Measurements from ENCODE around the gene AGFG1. TPM values are rescaled to one million over a fixed set of nuclear protein-coding genes. Genes with fewer than 3 reads are reported as not detected.

Gene AGFG1
- total RNA-seq, 4 donors from 2014 or later = 41.0 to 60.3 (median 55.0) TPM

GRCh38 chr2:227579791-227580190 is 107.8 kb downstream of the AGFG1 start:
- no peak overlapping the region for H3K27ac ChIP-seq
- no peaks in the 10 kb centered on the region for H3K4me1 ChIP-seq
- no peaks in the 10 kb centered on the region for H3K27me3 ChIP-seq
- no peaks in the 10 kb centered on the region for H3K36me3 ChIP-seq
- 100% methylated on average over 1 of the region's 1 CpG for WGBS
- DNase-seq (ENCODE audit: low spot score in 2 of 2) = no peak
- TF ChIP-seq EP300 (IDR thresholded peaks at IDR 0.05) (no peak), CTCF (IDR thresholded peaks at IDR 0.05) (no peak), POLR2AphosphoS5 (IDR thresholded peaks at IDR 0.05) (no peak), POLR2A (IDR thresholded peaks at IDR 0.05) (no peak)
- no peak overlapping the region for H3K4me3 ChIP-seq
- H3K9me3 ChIP-seq = peaks cover 17% of the 10 kb centered on the region

DNA sequence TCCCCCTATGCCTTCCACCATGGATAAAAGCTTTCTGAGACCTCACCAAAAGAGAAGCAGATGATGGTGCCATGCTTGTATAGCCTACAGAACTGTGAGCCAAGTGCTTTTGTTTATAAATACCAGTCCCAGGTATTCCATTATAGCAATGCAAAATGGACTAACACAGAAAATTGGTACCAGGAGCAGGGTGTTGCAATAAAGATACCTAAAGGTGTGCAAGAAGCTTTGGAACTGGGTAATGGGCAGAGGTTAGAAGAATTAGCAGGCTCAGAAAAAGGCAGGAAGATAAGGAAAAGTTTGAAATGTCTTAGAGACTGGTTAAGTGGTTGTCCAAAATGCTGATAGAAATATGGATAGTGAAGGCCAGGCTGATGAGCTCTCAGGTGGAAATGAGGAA is 110.4 kb downstream of the AGFG1 start:
- Histone ChIP-seq H3K4me3 (no peak overlapping the region), H3K27me3 (no peaks in the 10 kb centered on the region), H3K27ac (no peak overlapping the region), H3K9me3 (peaks cover 17% of the 10 kb centered on the region), H3K4me1 (no peaks in the 10 kb centered on the region), H3K36me3 (no peaks in the 10 kb centered on the region)
- TF ChIP-seq CTCF (IDR thresholded peaks at IDR 0.05) (no peak), EP300 (IDR thresholded peaks at IDR 0.05) (no peak), POLR2A (IDR thresholded peaks at IDR 0.05) (no peak)
- no peak for DNase-seq (ENCODE audit: low spot score in 2 of 2)

DNA sequence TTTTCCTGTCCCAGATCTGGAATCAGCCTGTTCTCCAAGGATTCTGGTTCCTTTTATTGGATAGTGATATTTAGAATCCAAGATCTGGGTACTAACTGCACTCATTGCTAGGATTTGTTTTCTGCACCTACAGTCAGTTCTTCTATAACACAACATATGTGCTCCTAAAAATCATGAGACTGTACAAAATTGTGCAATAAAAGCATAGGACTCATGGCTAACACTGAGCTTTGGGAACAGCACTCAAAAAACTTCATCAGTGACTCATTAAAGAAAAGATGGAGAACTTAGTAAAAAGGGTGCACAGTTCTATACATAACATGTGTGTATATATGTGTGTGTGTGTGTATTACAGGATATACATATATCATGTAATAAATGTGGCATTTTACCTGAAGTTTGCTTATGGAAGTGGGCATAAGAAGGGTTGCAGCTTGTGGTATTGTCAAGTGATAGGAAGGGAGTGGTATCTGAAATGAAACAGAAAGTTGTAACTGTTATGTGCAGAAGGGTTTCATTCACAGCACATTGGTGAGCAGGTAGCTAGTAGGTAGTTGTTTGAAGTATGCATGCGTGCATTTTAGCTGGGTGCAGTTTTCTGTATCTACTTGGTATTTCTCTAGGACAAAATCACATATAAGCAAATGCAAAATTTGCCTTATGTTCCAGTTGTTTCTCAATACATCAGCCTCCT is 120.9 kb downstream of the AGFG1 start:
- no peaks in the 10 kb centered on the region for H3K27me3 ChIP-seq
- no peak overlapping the region for H3K27ac ChIP-seq
- H3K9me3 ChIP-seq = no peaks in the 10 kb centered on the region
- no peak for TF ChIP-seq CTCF (IDR thresholded peaks at IDR 0.05)
- TF ChIP-seq POLR2A (IDR thresholded peaks at IDR 0.05) = no peak
- TF ChIP-seq POLR2AphosphoS5 (IDR thresholded peaks at IDR 0.05) = no peak
- TF ChIP-seq EP300 (IDR thresholded peaks at IDR 0.05) = no peak
- H3K36me3 ChIP-seq = no peaks in the 10 kb centered on the region
- WGBS = 100% methylated on average over 1 of the region's 1 CpG
- H3K4me3 ChIP-seq = no peak overlapping the region
- DNase-seq (ENCODE audit: low spot score in 2 of 2) = no peak
- H3K4me1 ChIP-seq = no peaks in the 10 kb centered on the region

DNA sequence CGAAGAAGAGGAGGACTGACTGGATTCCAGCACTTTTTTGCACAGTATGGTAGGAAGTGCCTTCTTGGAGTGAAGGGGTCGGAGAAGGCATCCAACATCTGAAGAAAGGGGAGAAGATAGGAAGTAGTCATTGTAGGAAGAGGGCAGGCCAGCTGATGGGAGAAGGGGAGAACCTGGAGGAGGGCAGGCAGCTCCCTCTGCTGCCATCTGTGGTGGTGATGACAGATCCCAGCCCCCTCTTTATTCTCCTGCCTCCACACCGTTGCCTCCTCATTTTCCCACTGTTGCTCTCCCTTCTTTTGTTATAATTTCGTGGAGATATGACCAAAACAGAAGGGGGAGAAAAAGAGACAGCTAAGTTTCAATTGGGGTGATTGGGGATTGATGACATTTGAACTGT is 123.8 kb downstream of the AGFG1 start:
- DNase-seq (ENCODE audit: low spot score in 2 of 2) = no peak
- H3K4me3 ChIP-seq = no peak overlapping the region
- no peak overlapping the region for H3K27ac ChIP-seq
- 69% methylated on average over 4 of the region's 4 CpGs for WGBS
- TF ChIP-seq CTCF (IDR thresholded peaks at IDR 0.05) (no peak), EP300 (IDR thresholded peaks at IDR 0.05) (no peak), POLR2A (IDR thresholded peaks at IDR 0.05) (no peak), POLR2AphosphoS5 (IDR thresholded peaks at IDR 0.05) (no peak)
- H3K27me3 ChIP-seq = no peaks in the 10 kb centered on the region
- no peaks in the 10 kb centered on the region for H3K9me3 ChIP-seq
- H3K4me1 ChIP-seq = no peaks in the 10 kb centered on the region
- no peaks in the 10 kb centered on the region for H3K36me3 ChIP-seq

DNA sequence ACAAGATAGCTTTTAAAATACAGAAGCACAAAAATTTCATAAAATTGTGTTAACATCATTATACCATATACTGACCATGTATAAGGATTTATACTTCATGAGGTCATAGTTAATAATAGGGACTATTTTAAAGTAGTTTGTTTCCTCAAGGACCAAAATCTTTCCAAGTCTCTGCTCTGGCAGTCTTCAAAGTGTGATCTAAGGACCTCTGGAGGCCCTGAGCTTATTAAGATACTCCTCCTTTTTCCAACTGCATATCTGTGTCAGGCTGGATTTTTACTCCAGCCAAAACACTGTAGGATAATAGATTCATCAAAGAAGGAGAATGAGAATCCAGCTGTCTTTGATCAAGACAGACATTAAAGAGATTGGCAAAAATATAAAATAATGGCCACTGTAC is 125.1 kb downstream of the AGFG1 start:
- H3K27ac ChIP-seq = no peak overlapping the region
- no peak for DNase-seq (ENCODE audit: low spot score in 2 of 2)
- H3K4me3 ChIP-seq = no peak overlapping the region
- H3K4me1 ChIP-seq = no peaks in the 10 kb centered on the region
- TF ChIP-seq EP300 (IDR thresholded peaks at IDR 0.05) (no peak), POLR2AphosphoS5 (IDR thresholded peaks at IDR 0.05) (no peak), POLR2A (IDR thresholded peaks at IDR 0.05) (no peak), CTCF (IDR thresholded peaks at IDR 0.05) (no peak)
- no peaks in the 10 kb centered on the region for H3K9me3 ChIP-seq
- H3K36me3 ChIP-seq = no peaks in the 10 kb centered on the region
- no peaks in the 10 kb centered on the region for H3K27me3 ChIP-seq

All from suprapubic skin (tissue), 4 donors.